ENCODE data around the gene PARN.

The PARN gene

GRCh38 chr16:14553447-14553846 lies 76.6 kb downstream of the PARN start (continued):
- TF ChIP-seq ZNF239 (tag by site-specific recombination; IDR thresholded peaks at IDR 0.05) (no peak), ZNF664 (tag by site-specific recombination; IDR thresholded peaks at IDR 0.05) (no peak), GLI4 (tag by site-specific recombination; IDR thresholded peaks at IDR 0.05) (no peak), ZNF580 (tag by site-specific recombination; IDR thresholded peaks at IDR 0.05) (no peak), ZNF610 (tag by site-specific recombination; IDR thresholded peaks at IDR 0.05; ENCODE audit: borderline replicate concordance) (no peak)

- H3K4me3 ChIP-seq (ENCODE audit: low read depth, low read length) = no peak overlapping the region
- H3K9me3 ChIP-seq (ENCODE audit: control insufficient read depth, insufficient read depth, low read depth, low read length) = no peaks in the 10 kb centered on the region
- H3K4me1 ChIP-seq (ENCODE audit: control insufficient read depth, insufficient read depth, low read length) = peaks cover 17% of the 10 kb centered on the region
- H3K36me3 ChIP-seq (ENCODE audit: control insufficient read depth in 2 of 2, insufficient read depth in 1 of 2, low read length in 2 of 2) = peaks cover 0 to 10% of the 10 kb centered on the region in 2 experiments; a peak in 1 of 3 replicates
- POLR2A ChIA-PET = no interaction called here
- CTCF ChIA-PET = interaction anchor here (0.5 kb wide), 1 partner anchor 9 kb away, joined by 3 read pairs; no protein-coding TSS in a partner anchor
- peak overlapping the region; percentile 22; the same call in 1 of the 2 replicates for H3K27ac ChIP-seq (ENCODE audit: extremely low read depth, low read depth, low read length)
- TF ChIP-seq ZNF664 (tag by site-specific recombination; IDR thresholded peaks at IDR 0.05) (no peak), OSR2 (tag by site-specific recombination; IDR thresholded peaks at IDR 0.05) (peak; percentile 91), ZBTB49 (tag by site-specific recombination; IDR thresholded peaks at IDR 0.05; ENCODE audit: low read depth) (no peak), KLF10 (tag by site-specific recombination; IDR thresholded peaks at IDR 0.05) (no peak), ZNF76 (tag by site-specific recombination; IDR thresholded peaks at IDR 0.05; ENCODE audit: borderline replicate concordance, low read depth) (no peak), ZNF146 (tag by site-specific recombination; IDR thresholded peaks at IDR 0.05) (peak; percentile 45; the same call in 1 of the 2 replicates), PRDM2 (tag by site-specific recombination; IDR thresholded peaks at IDR 0.05; ENCODE audit: borderline replicate concordance) (no peak), ZNF366 (tag by site-specific recombination; conservative IDR thresholded peaks at IDR 0.05) (peak; percentile 82), ZBTB10 (tag by site-specific recombination; IDR thresholded peaks at IDR 0.05) (no peak), ZNF138 (tag by site-specific recombination; IDR thresholded peaks at IDR 0.05; ENCODE audit: borderline replicate concordance) (no peak), ZNF292 (tag by site-specific recombination; IDR thresholded peaks at IDR 0.05; ENCODE audit: borderline replicate concordance, low read depth) (no peak), ZNF600 (tag by site-specific recombination; IDR thresholded peaks at IDR 0.05) (peak; percentile 43; the same call in 1 of the 2 replicates), BCL11A (tag by site-specific recombination; IDR thresholded peaks at IDR 0.05; ENCODE audit: low read depth) (no peak), ZNF362 (tag by site-specific recombination; IDR thresholded peaks at IDR 0.05) (no peak), ZNF221 (tag by site-specific recombination; IDR thresholded peaks at IDR 0.05; ENCODE audit: borderline replicate concordance) (no peak), ZNF701 (tag by site-specific recombination; IDR thresholded peaks at IDR 0.05) (no peak), ZBTB7A (tag by site-specific recombination; IDR thresholded peaks at IDR 0.05; ENCODE audit: low read depth) (no peak), ZNF843 (tag by site-specific recombination; IDR thresholded peaks at IDR 0.05) (peak; percentile 92), ZSCAN23 (tag by site-specific recombination; IDR thresholded peaks at IDR 0.05) (no peak), ZSCAN30 (tag by site-specific recombination; IDR thresholded peaks at IDR 0.05) (0 out of 2 replicates have a peak, but pooled peaks have one; percentile 42)
Measured at GRCh38 chr16:14549789-14550153, 80.3 kb downstream of the PARN start.

Data from HEK293 (cell line).